Gastroesophageal sphincter (tissue), 4 donors: Measurements from ENCODE around the gene NHLRC2. TPM values are rescaled to one million over a fixed set of nuclear protein-coding genes. Genes with fewer than 3 reads are reported as not detected.

Experiments used
- ATAC-seq: fragments of 150-250 bp; one replicate; pipeline ENCODE4 v1.9.1; 2016; ENCODE audit warnings: mild to moderate bottlenecking, moderate library complexity
- H3K27ac ChIP-seq, 4 donors: fragments of 200-600 bp; sonication (generic) in 3 of 4; 1 replicate in 3 of 4; 2 replicates in 1 of 4; pipeline ENCODE4 v1.5.1; 2016 to 2019
- H3K27me3 ChIP-seq: fragments of 200-600 bp; sonication (generic); one replicate; pipeline ENCODE4 v1.5.1; 2019
- H3K36me3 ChIP-seq, 2 donors: fragments of 200-600 bp; sonication (generic); one replicate each; pipeline ENCODE4 v1.5.1; 2019; ENCODE audit warnings: control low read depth in 1 of 2
- H3K4me1 ChIP-seq, 3 donors: fragments of 200-600 bp; sonication (generic); 1 replicate in 2 of 3; 2 replicates in 1 of 3; pipeline ENCODE4 v1.5.1; 2016 to 2019; ENCODE audit warnings: control low read depth in 2 of 3
- H3K4me3 ChIP-seq, 2 donors: fragments of 200-600 bp; sonication (generic); one replicate each; pipeline ENCODE4 v1.5.1; 2019; ENCODE audit warnings: mild to moderate bottlenecking in 1 of 2, moderate library complexity in 1 of 2
- H3K9me3 ChIP-seq, 3 donors: fragments of 200-600 bp; sonication (generic); one replicate each; pipeline ENCODE4 v1.5.1; 2017 to 2019; ENCODE audit warnings: control low read depth in 2 of 3
- EP300 ChIP-seq: sonication (generic); formaldehyde crosslinking; IDR thresholded peaks from one replicate; pipeline ENCODE4 v1.6.1; 2017; ENCODE audit warnings: antibody characterized with exemption, mild to moderate bottlenecking
- POLR2A ChIP-seq, 2 donors: fragments of 450-650 bp; IDR thresholded peaks; one replicate each; pipeline ENCODE4 v1.6.1; 2017; ENCODE audit warnings: antibody characterized with exemption in 2 of 2, mild to moderate bottlenecking in 2 of 2, moderate library complexity in 1 of 2
- POLR2AphosphoS5 ChIP-seq: sonication (generic); formaldehyde crosslinking; IDR thresholded peaks from one replicate; pipeline ENCODE4 v1.6.1; 2017; ENCODE audit warnings: antibody characterized with exemption
- WGBS, 2 donors: methylation state at CpG; one replicate each; pipeline ENCODE4 v1.1.5; 2018; ENCODE audit warnings: low coverage in 1 of 2; 5-methylcytosine and 5-hydroxymethylcytosine counted together
- total RNA-seq, 4 donors: library from RNA; depleted of rRNA; stranded (reverse); fragments of >200 nt; gene quantifications; one replicate each; pipeline ENCODE4 v1.1.0, GENCODE V29; 2016
- TF ChIP-seq, protein P1 (sequence below), 4 experiments: fragments of 200-600 bp in 2 of 4; fragments of 450-650 bp in 2 of 4; sonication (generic) in 1 of 4; IDR thresholded peaks; one replicate each; pipeline ENCODE4 v1.5.1; 2017 to 2019; ENCODE audit warnings: antibody characterized with exemption in 4 of 4, mild to moderate bottlenecking in 2 of 4, moderate library complexity in 2 of 4

The NHLRC2 gene
- total RNA-seq, 4 donors from 2014 or later, result 41.2 to 80.9 (median 62.1) TPM

DNA sequence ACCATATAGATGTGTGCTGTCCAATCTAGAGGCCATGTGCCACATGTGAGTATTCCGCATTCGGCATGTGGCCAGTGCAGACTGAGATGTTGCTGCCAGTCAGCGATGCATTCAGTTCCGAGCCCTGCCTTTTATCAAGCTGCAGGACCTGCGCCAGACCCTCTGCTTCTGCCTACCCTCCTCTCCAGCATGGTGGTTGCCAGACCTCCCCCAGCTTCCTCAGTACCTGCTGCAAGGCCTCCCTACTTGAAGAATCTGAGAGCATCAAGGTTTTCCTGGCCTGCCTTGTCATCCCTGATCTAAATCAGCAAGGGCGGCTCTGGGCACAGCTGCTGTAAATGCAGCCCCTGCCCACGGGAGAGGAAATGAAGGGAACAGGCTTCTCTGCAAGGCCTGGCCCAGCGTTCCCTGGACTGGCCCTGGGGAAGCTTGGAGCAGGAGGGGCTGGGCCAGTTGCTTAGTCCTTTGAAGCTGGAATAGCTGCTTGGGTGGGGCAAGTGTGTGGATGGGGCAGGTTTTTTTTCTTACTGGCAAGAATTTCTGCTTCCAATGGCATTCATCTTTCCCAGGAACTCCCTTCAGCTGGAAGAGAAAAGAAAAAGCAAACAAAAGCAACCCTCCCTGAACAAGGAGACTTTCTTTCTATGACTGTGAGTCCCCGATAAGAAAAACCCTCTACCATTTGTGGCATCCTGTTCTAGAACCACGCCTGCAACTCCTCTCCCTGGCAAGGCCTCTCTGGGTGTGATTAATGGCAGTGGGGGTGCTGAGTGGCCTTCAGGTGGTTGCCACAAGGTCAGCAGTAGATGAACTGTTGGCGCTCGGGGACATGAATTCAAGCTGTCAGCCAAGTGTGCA, 93.0 kb downstream of the NHLRC2 start:
- no peak overlapping the region for H3K4me3 ChIP-seq
- H3K27ac ChIP-seq, result peak overlapping the region in 1 of 4 donors; percentile 14
- H3K9me3 ChIP-seq, result no peaks in the 10 kb centered on the region
- H3K27me3 ChIP-seq, result no peaks in the 10 kb centered on the region
- ATAC-seq, result no peak
- 43 to 49% methylated on average over 4 to 9 of the region's 12 CpGs for WGBS, 2 donors
- H3K4me1 ChIP-seq, result peaks cover 0 to 9% (median 5%) of the 10 kb centered on the region in 3 donors
- TF ChIP-seq POLR2AphosphoS5 (no peak), EP300 (no peak), POLR2A (IDR thresholded peaks at IDR 0.05) (no peak)
- TF ChIP-seq, protein P1, sequence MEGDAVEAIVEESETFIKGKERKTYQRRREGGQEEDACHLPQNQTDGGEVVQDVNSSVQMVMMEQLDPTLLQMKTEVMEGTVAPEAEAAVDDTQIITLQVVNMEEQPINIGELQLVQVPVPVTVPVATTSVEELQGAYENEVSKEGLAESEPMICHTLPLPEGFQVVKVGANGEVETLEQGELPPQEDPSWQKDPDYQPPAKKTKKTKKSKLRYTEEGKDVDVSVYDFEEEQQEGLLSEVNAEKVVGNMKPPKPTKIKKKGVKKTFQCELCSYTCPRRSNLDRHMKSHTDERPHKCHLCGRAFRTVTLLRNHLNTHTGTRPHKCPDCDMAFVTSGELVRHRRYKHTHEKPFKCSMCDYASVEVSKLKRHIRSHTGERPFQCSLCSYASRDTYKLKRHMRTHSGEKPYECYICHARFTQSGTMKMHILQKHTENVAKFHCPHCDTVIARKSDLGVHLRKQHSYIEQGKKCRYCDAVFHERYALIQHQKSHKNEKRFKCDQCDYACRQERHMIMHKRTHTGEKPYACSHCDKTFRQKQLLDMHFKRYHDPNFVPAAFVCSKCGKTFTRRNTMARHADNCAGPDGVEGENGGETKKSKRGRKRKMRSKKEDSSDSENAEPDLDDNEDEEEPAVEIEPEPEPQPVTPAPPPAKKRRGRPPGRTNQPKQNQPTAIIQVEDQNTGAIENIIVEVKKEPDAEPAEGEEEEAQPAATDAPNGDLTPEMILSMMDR (IDR thresholded peaks at IDR 0.05), result no peak
- H3K36me3 ChIP-seq, result no peaks in the 10 kb centered on the region

DNA sequence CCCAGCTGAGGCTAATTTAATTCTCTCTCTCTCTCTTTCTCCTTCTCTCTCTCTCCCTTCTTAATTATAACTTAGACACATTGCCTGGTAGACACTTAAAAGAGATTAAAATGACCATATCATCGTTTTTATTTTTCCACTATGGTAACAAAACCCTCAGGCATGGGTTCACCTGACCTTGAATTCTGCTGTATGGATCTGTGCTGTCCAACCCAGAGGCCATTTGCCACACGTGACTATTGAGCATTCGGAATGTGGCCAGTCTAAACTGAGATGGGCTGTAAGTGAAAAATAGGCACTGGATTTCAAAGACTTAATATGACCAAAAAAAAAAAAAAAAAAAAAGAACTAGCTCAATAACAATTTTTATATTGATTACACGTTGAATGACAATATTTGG, 93.6 kb downstream of the NHLRC2 start:
- no peak for ATAC-seq
- H3K27ac ChIP-seq, result peak overlapping the region in 1 of 4 donors; percentile 14
- no peaks in the 10 kb centered on the region for H3K36me3 ChIP-seq
- TF ChIP-seq POLR2AphosphoS5, result no peak
- TF ChIP-seq POLR2A (IDR thresholded peaks at IDR 0.05), result no peak
- TF ChIP-seq EP300, result no peak
- TF ChIP-seq, protein P1 (IDR thresholded peaks at IDR 0.05), result no peak
- 0 to 62% methylated on average over 1 to 4 of the region's 4 CpGs for WGBS, 2 donors
- no peaks in the 10 kb centered on the region for H3K27me3 ChIP-seq
- no peak overlapping the region for H3K4me3 ChIP-seq
- peaks cover 0 to 9% (median 5%) of the 10 kb centered on the region in 3 donors for H3K4me1 ChIP-seq
- H3K9me3 ChIP-seq, result no peaks in the 10 kb centered on the region

DNA sequence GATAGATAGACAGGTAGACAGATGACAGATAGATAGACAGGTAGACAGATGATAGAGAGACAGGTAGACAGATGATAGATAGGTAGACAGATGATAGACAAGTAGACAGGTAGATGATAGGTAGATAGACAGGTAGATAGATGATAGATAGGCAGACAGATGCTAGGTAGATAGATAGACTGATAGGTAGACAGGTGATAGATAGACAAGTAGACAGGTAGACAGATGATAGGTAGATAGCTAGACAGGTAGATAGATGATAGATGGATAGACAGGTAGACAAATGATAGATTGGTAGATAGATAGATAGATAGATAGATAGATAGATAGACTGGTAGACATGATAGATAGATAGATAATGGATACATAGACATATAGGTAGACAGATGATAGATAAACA, 95.8 kb downstream of the NHLRC2 start:
- no peak for TF ChIP-seq POLR2AphosphoS5
- TF ChIP-seq POLR2A (IDR thresholded peaks at IDR 0.05), result no peak
- TF ChIP-seq EP300, result no peak
- TF ChIP-seq, protein P1 (IDR thresholded peaks at IDR 0.05), result no peak
- Histone ChIP-seq H3K9me3 (no peaks in the 10 kb centered on the region), H3K4me3 (no peak overlapping the region), H3K36me3 (no peaks in the 10 kb centered on the region), H3K27ac (no peak overlapping the region), H3K4me1 (peaks cover 0 to 20% (median 5%) of the 10 kb centered on the region in 3 donors), H3K27me3 (no peaks in the 10 kb centered on the region)
- ATAC-seq, result no peak

DNA sequence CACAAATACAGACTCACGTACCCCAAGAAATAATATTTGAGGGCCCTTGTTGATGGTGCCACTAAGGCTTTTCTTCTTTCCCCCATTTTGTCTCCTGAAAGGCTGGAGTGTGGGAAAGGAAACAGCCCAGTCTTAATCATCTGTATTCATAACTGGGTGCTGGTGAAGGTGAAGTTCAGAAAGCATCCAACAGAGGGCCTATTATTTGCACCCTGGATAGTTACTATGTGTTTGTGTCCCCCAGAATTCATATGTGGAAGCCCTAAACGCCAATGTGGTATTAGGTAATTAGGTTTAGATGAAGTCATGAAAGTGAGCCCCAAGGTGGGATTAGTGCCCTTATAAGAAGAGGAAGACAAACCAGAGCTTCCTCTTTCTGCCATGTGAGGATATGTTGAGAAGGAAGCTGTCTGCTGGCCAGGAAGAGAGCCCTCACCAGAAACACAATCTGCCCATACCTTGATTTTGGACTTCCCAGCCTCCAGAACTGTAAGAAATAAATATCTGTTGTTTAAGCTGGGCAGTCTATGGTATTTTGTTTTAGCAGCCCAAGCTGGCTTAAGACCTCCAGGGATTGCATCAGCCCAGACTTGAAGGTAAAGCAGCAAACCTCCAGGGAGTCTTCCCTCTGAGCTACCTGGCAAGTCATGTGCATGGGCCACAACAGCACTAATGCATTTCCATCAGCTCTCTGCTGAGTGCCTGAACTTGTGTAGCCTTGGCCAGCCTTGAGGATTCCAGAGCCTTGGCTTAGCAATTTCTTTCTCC, 99.2 kb downstream of the NHLRC2 start:
- peaks cover 0 to 36% (median 14%) of the 10 kb centered on the region in 3 donors for H3K4me1 ChIP-seq
- H3K27ac ChIP-seq, result peak overlapping the region in 1 of 4 donors; percentile 78
- H3K36me3 ChIP-seq, result no peaks in the 10 kb centered on the region
- no peak overlapping the region for H3K4me3 ChIP-seq
- no peaks in the 10 kb centered on the region for H3K9me3 ChIP-seq
- WGBS, 2 donors, result 85 to 96% methylated on average over 1 to 2 of the region's 2 CpGs
- no peaks in the 10 kb centered on the region for H3K27me3 ChIP-seq
- ATAC-seq, result no peak
- TF ChIP-seq EP300, result no peak
- TF ChIP-seq, protein P1 (IDR thresholded peaks at IDR 0.05), result peak in 1 of 4 experiments; percentile 7
